ENCODE measurements around the gene TSPAN1. TPM values are rescaled to one million over a fixed set of nuclear protein-coding genes. Genes with fewer than 3 reads are reported as not detected.
A peak's percentile ranks its signal among the peaks of the same experiment; 100 is the strongest.

TSPAN1 gene
- total and polyA plus RNA-seq, 7 experiments from 2014 or later, result not detected

GRCh38 chr1:46176211-46176865, 1.5 kb downstream of the TSPAN1 start, which contains the start of gene P3R3URF:
TSS of gene P3R3URF (minus strand) at chr1:46176488. CDS start at chr1:46176471, 17 bp downstream.
- no peaks in the 10 kb centered on the region for H3K36me3 Mint-ChIP-seq
- no peak within 1 kb of the TSS for H3K4me3 Mint-ChIP-seq
- no peak for ATAC-seq
- H3K4me1 Mint-ChIP-seq, result peaks cover 0 to 2% (median 0%) of the 10 kb centered on the region in 7 donors
- Histone ChIP-seq H3K9me3 (ENCODE audit: control insufficient read depth in 2 of 3, low read length in 3 of 3) (no peaks in the 10 kb centered on the region), H3K4me3 (ENCODE audit: low read length) (no peak within 1 kb of the TSS), H3K36me3 (ENCODE audit: control insufficient read depth in 2 of 3, insufficient read depth in 3 of 3, low read length in 3 of 3) (no peaks in the 10 kb centered on the region), H3K27ac (ENCODE audit: low read depth, low read length) (no peak within 1 kb of the TSS), H3K4me1 (ENCODE audit: control insufficient read depth in 2 of 2, insufficient read depth in 2 of 2, low read length in 2 of 2) (no peaks in the 10 kb centered on the region), H3K27me3 (ENCODE audit: control insufficient read depth in 2 of 2, insufficient read depth in 2 of 2, low read length in 2 of 2) (no peaks in the 10 kb centered on the region)
- no peaks in the 10 kb centered on the region for H3K27me3 Mint-ChIP-seq
- DNase-seq, result no peak
- H3K9me3 Mint-ChIP-seq, result no peaks in the 10 kb centered on the region
- CTCF ChIA-PET, result interaction anchor here (10.7 kb wide), 1 partner anchor 140 kb away, joined by 119 read pairs; no protein-coding TSS in a partner anchor
- no peak within 1 kb of the TSS for H3K27ac Mint-ChIP-seq
- intact Hi-C loops (cut with micrococcal nuclease), result no loop called here
- POLR2A ChIA-PET, result interaction anchor here (1.4 kb wide), 1 partner anchor 9 kb away, joined by 3 read pairs; no protein-coding TSS in a partner anchor

- Histone ChIP-seq H3K27me3 (ENCODE audit: control insufficient read depth in 2 of 2, insufficient read depth in 2 of 2, low read length in 2 of 2) (no peaks in the 10 kb centered on the region), H3K4me3 (ENCODE audit: low read length) (no peak overlapping the region), H3K27ac (ENCODE audit: low read depth, low read length) (no peak overlapping the region), H3K9me3 (ENCODE audit: control insufficient read depth in 2 of 3, low read length in 3 of 3) (no peaks in the 10 kb centered on the region), H3K4me1 (ENCODE audit: control insufficient read depth in 2 of 2, insufficient read depth in 2 of 2, low read length in 2 of 2) (no peaks in the 10 kb centered on the region), H3K36me3 (ENCODE audit: control insufficient read depth in 2 of 3, insufficient read depth in 3 of 3, low read length in 3 of 3) (no peaks in the 10 kb centered on the region)
- Mint-ChIP-seq H3K4me3 (no peak overlapping the region), H3K9me3 (no peaks in the 10 kb centered on the region), H3K4me1 (peaks cover 0 to 8% (median 5%) of the 10 kb centered on the region in 7 donors), H3K27ac (no peak overlapping the region), H3K36me3 (no peaks in the 10 kb centered on the region), H3K27me3 (no peaks in the 10 kb centered on the region)
- ATAC-seq (peak; percentile 79), DNase-seq (peak; percentile 38 to 70 (median 58))
- ChIA-PET POLR2A (interaction anchor here (0.6 to 0.7 kb wide), 2 partner anchors 152 to 274 kb away, joined by 3 to 7 read pairs; no protein-coding TSS in a partner anchor), CTCF (interaction anchor here (0.6 to 10.7 kb wide), 6 partner anchors 11 to 181 kb away, joined by 3 to 119 read pairs (median 3); no protein-coding TSS in a partner anchor)
- intact Hi-C loops (cut with micrococcal nuclease), result loop anchor here (1.0 to 2.0 kb wide), 3 partner anchors 44 to 142 kb away; partner anchors contain the start of gene PIK3R3 (in 1 of the 2)
Observed at GRCh38 chr1:46179138-46180081, 4.5 kb downstream of the TSPAN1 start.

DNA sequence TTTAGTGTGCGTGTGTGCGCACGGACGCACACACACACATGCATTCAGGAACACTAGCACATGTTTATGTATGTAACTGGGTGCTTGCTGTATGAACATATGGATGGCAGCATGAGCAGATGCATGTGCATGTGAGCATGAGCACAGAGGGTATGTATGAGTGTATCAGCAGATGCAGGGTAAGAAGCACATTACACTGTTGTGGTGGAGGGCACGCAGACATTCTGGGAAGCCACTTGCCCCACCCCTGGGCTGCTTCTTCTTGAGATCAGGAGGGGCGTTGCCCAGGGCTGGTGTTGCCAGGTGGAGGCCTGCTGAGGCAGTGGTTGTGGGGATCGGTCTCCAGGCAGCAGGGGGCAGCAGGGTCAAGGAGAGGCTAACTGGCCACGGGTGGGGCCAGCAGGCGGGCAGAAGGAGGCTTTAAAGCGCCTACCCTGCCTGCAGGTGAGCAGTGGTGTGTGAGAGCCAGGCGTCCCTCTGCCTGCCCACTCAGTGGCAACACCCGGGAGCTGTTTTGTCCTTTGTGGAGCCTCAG, 5.3 kb downstream of the TSPAN1 start:
- Mint-ChIP-seq H3K4me3 (no peak overlapping the region), H3K4me1 (peaks cover 0 to 15% (median 12%) of the 10 kb centered on the region in 7 donors), H3K27ac (no peak overlapping the region), H3K9me3 (no peaks in the 10 kb centered on the region), H3K36me3 (no peaks in the 10 kb centered on the region), H3K27me3 (no peaks in the 10 kb centered on the region)
- H3K27ac ChIP-seq (ENCODE audit: low read depth, low read length), result no peak overlapping the region
- no peaks in the 10 kb centered on the region for H3K27me3 ChIP-seq (ENCODE audit: control insufficient read depth in 2 of 2, insufficient read depth in 2 of 2, low read length in 2 of 2)
- no peaks in the 10 kb centered on the region for H3K4me1 ChIP-seq (ENCODE audit: control insufficient read depth in 2 of 2, insufficient read depth in 2 of 2, low read length in 2 of 2)
- ChIA-PET POLR2A (no interaction called here), CTCF (interaction anchor here (1.0 to 10.7 kb wide), 2 partner anchors 12 to 144 kb away, joined by 4 to 119 read pairs; no protein-coding TSS in a partner anchor)
- DNase-seq (no peak), ATAC-seq (no peak)
- H3K4me3 ChIP-seq (ENCODE audit: low read length), result no peak overlapping the region
- H3K9me3 ChIP-seq (ENCODE audit: control insufficient read depth in 2 of 3, low read length in 3 of 3), result no peaks in the 10 kb centered on the region
- H3K36me3 ChIP-seq (ENCODE audit: control insufficient read depth in 2 of 3, insufficient read depth in 3 of 3, low read length in 3 of 3), result no peaks in the 10 kb centered on the region
- intact Hi-C loops (cut with micrococcal nuclease), result no loop called here

DNA sequence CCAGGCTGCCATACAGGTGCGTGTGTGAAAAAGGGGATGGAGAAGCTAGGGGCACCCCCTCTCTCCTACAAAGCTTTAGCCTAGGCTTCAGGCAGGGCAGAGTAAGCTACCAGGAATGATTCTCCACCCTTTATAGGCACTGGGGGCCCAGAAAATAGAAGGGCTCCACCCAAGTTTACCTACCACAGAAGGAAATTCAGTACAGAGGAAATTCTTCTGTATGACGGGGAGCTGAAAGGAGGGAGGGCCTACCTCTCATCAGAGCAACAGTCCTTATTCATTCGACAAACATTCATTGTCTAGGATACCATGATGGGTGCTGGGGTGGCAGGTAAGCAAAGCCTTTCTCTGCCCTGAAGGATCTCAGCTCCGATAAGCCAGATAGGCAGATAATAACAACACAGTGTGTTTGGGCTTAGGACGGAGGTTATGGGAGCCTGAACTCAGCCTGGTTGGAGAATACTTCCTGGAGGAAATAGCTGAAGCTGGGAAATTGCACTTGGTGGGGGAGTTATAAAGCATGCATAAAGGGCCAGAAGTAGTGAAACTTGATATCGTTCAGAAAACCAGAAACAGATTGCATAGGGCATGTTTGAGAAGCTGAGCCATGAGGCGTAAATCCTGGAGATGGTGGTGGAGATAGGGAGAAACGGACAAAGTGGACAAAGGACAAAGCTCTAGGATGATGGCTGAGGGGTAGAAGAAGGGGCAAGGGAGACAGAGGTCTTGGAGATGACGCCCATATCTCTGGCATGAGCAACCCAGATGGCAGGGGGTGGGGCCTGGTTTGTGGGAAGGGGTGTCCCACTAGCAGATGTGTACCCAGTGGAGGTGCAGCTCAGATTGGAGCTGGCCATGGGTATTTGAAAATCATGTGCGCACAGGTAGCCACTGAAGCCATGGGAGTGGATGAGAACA, 6.7 kb downstream of the TSPAN1 start:
- no peak for DNase-seq
- Histone ChIP-seq H3K4me1 (ENCODE audit: control insufficient read depth in 2 of 2, insufficient read depth in 2 of 2, low read length in 2 of 2) (no peaks in the 10 kb centered on the region), H3K4me3 (ENCODE audit: low read length) (no peak overlapping the region), H3K9me3 (ENCODE audit: control insufficient read depth in 2 of 3, low read length in 3 of 3) (no peaks in the 10 kb centered on the region), H3K27ac (ENCODE audit: low read depth, low read length) (no peak overlapping the region), H3K36me3 (ENCODE audit: control insufficient read depth in 2 of 3, insufficient read depth in 3 of 3, low read length in 3 of 3) (no peaks in the 10 kb centered on the region), H3K27me3 (ENCODE audit: control insufficient read depth in 2 of 2, insufficient read depth in 2 of 2, low read length in 2 of 2) (no peaks in the 10 kb centered on the region)
- intact Hi-C loops (cut with micrococcal nuclease), result no loop called here
- ChIA-PET CTCF (interaction anchor here (0.9 to 10.7 kb wide), 8 partner anchors 9 to 146 kb away, joined by 3 to 119 read pairs (median 4); no protein-coding TSS in a partner anchor), POLR2A (interaction anchor here (1.0 kb wide), 1 partner anchor 10 kb away, joined by 3 read pairs; no protein-coding TSS in a partner anchor)
- Mint-ChIP-seq H3K27me3 (no peaks in the 10 kb centered on the region), H3K4me3 (no peak overlapping the region), H3K36me3 (no peaks in the 10 kb centered on the region), H3K4me1 (peaks cover 0 to 19% (median 14%) of the 10 kb centered on the region in 7 donors), H3K27ac (no peak overlapping the region), H3K9me3 (no peaks in the 10 kb centered on the region)
- no peak for ATAC-seq

GRCh38 chr1:46183079-46183847, 8.4 kb downstream of the TSPAN1 start:
- Mint-ChIP-seq H3K36me3 (peaks cover 0 to 8% (median 4%) of the 10 kb centered on the region in 5 donors), H3K4me3 (no peak overlapping the region), H3K27me3 (no peaks in the 10 kb centered on the region), H3K27ac (no peak overlapping the region), H3K4me1 (peaks cover 0 to 19% (median 14%) of the 10 kb centered on the region in 7 donors), H3K9me3 (no peaks in the 10 kb centered on the region)
- POLR2A ChIA-PET, result no interaction called here
- Histone ChIP-seq H3K27me3 (ENCODE audit: control insufficient read depth in 2 of 2, insufficient read depth in 2 of 2, low read length in 2 of 2) (no peaks in the 10 kb centered on the region), H3K4me3 (ENCODE audit: low read length) (no peak overlapping the region), H3K36me3 (ENCODE audit: control insufficient read depth in 2 of 3, insufficient read depth in 3 of 3, low read length in 3 of 3) (no peaks in the 10 kb centered on the region), H3K27ac (ENCODE audit: low read depth, low read length) (no peak overlapping the region), H3K9me3 (ENCODE audit: control insufficient read depth in 2 of 3, low read length in 3 of 3) (no peaks in the 10 kb centered on the region), H3K4me1 (ENCODE audit: control insufficient read depth in 2 of 2, insufficient read depth in 2 of 2, low read length in 2 of 2) (no peaks in the 10 kb centered on the region)
- no peak for DNase-seq
- no peak for ATAC-seq
- intact Hi-C loops (cut with micrococcal nuclease), result no loop called here
- CTCF ChIA-PET, result interaction anchor here (0.6 to 10.7 kb wide), 3 partner anchors 29 to 235 kb away, joined by 3 to 119 read pairs (median 3); no protein-coding TSS in a partner anchor
